ENCODE measurements around the gene AAK1. TPM values are rescaled to one million over a fixed set of nuclear protein-coding genes. Genes with fewer than 3 reads are reported as not detected.
A peak's percentile ranks its signal among the peaks of the same experiment; 100 is the strongest.
"Not testable (repeated sequence)": the region's sequence is repeated elsewhere in the genome, so short reads cannot be mapped to it uniquely, and the experiment has no call there.

The AAK1 gene
- polyA plus RNA-seq, 1 of the 3 experiments (the other 2 are of a cell fraction), result 13.4 TPM

DNA sequence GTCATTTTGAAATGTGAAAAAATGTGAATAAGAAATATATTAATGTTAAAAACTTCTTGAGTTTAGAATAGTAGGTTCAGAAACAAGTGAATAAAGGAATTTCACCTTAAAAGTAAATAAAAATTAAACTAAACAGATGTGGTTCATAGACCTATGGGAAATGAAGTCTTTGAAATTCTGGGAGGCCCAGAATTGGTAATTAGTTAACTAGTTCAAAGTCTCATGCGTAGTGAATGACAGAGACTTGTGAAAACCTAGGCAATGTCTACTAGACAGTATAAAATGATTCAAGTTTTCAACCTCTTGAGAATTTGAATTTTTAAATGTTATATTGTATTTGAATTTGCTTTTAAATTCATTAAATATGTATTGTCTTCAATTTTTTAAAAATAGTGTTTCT, 32.6 kb upstream of the AAK1 start (continued):
- TF ChIP-seq, protein P1, sequence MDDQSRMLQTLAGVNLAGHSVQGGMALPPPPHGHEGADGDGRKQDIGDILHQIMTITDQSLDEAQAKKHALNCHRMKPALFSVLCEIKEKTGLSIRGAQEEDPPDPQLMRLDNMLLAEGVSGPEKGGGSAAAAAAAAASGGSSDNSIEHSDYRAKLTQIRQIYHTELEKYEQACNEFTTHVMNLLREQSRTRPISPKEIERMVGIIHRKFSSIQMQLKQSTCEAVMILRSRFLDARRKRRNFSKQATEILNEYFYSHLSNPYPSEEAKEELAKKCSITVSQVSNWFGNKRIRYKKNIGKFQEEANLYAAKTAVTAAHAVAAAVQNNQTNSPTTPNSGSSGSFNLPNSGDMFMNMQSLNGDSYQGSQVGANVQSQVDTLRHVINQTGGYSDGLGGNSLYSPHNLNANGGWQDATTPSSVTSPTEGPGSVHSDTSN (IDR thresholded peaks at IDR 0.05), result no peak
- TF ChIP-seq SMC3 (IDR thresholded peaks at IDR 0.05; ENCODE audit: low read depth, low read length) (no peak), EZH2phosphoT487 (IDR thresholded peaks at IDR 0.05; ENCODE audit: borderline replicate concordance, low read depth) (no peak), ELF1 (IDR thresholded peaks at IDR 0.05) (no peak)

DNA sequence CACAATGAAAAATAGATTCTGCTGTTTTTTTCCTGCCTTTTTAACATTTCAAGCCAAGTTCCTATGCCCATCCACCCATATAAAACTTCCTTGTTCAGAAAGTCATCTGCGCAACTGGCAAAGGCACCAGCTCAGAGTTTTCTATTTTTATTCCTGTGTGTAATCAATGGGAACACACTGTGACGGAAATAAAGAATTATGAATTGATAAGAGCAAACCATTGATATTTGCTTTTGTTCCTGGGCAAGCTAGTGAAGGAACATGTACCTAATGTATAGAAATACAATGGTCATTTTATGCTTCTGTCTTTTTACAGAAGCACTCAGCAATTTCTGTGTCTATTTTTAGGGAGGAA, 30.8 kb upstream of the AAK1 start:
- WGBS (ENCODE audit: low lambda C conversion rate), result 79% methylated on average over 2 of the region's 2 CpGs
- H4K20me1 ChIP-seq (ENCODE audit: insufficient read depth), result no peaks in the 10 kb centered on the region
- ChIA-PET CTCF (interaction anchor here (1.0 kb wide), 1 partner anchor 50 kb away, joined by 6 read pairs; no protein-coding TSS in a partner anchor), POLR2A (no interaction called here)
- H3K79me2 ChIP-seq (ENCODE audit: insufficient read depth), result no peaks in the 10 kb centered on the region
- peaks cover 24% of the 10 kb centered on the region for H3F3A ChIP-seq (replicated peaks; ENCODE audit: insufficient read depth)
- TF ChIP-seq ELF1 (IDR thresholded peaks at IDR 0.05) (no peak), TAF1 (IDR thresholded peaks at IDR 0.05; ENCODE audit: borderline replicate concordance, low read depth, low read length) (no peak), POLR2AphosphoS5 (IDR thresholded peaks at IDR 0.05; ENCODE audit: low read depth, low read length) (no peak), SMC3 (IDR thresholded peaks at IDR 0.05; ENCODE audit: low read depth, low read length) (no peak), GABPA (IDR thresholded peaks at IDR 0.05; ENCODE audit: low read depth) (no peak), RFX5 (IDR thresholded peaks at IDR 0.05; ENCODE audit: low read length) (no peak), NRF1 (IDR thresholded peaks at IDR 0.05; ENCODE audit: low read depth, low read length) (no peak), TEAD4 (IDR thresholded peaks at IDR 0.05; ENCODE audit: borderline replicate concordance, insufficient read depth) (no peak)
- TF ChIP-seq, protein P2, sequence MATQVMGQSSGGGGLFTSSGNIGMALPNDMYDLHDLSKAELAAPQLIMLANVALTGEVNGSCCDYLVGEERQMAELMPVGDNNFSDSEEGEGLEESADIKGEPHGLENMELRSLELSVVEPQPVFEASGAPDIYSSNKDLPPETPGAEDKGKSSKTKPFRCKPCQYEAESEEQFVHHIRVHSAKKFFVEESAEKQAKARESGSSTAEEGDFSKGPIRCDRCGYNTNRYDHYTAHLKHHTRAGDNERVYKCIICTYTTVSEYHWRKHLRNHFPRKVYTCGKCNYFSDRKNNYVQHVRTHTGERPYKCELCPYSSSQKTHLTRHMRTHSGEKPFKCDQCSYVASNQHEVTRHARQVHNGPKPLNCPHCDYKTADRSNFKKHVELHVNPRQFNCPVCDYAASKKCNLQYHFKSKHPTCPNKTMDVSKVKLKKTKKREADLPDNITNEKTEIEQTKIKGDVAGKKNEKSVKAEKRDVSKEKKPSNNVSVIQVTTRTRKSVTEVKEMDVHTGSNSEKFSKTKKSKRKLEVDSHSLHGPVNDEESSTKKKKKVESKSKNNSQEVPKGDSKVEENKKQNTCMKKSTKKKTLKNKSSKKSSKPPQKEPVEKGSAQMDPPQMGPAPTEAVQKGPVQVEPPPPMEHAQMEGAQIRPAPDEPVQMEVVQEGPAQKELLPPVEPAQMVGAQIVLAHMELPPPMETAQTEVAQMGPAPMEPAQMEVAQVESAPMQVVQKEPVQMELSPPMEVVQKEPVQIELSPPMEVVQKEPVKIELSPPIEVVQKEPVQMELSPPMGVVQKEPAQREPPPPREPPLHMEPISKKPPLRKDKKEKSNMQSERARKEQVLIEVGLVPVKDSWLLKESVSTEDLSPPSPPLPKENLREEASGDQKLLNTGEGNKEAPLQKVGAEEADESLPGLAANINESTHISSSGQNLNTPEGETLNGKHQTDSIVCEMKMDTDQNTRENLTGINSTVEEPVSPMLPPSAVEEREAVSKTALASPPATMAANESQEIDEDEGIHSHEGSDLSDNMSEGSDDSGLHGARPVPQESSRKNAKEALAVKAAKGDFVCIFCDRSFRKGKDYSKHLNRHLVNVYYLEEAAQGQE (IDR thresholded peaks at IDR 0.05; ENCODE audit: low read depth, low read length), result no peak
- TF ChIP-seq, protein P3, sequence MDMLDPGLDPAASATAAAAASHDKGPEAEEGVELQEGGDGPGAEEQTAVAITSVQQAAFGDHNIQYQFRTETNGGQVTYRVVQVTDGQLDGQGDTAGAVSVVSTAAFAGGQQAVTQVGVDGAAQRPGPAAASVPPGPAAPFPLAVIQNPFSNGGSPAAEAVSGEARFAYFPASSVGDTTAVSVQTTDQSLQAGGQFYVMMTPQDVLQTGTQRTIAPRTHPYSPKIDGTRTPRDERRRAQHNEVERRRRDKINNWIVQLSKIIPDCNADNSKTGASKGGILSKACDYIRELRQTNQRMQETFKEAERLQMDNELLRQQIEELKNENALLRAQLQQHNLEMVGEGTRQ (IDR thresholded peaks at IDR 0.05; ENCODE audit: borderline replicate concordance, low read depth, low read length), result no peak
- no peak overlapping the region for H3K9ac ChIP-seq
- H3K36me3 ChIP-seq (replicated peaks in 1 of 2; ENCODE audit: control insufficient read depth in 1 of 2, insufficient read depth in 2 of 2, low read length in 1 of 2), result no peaks in the 10 kb centered on the region
- DNase-seq, result no peak
- 0 out of 2 replicates have a peak, but pooled peaks cover 5% of the 10 kb centered on the region for H3K9me3 ChIP-seq
- no peak overlapping the region for H3K4me2 ChIP-seq
- H2AFZ ChIP-seq (ENCODE audit: low read depth), result no peak overlapping the region; the same call in 1 of the 2 replicates
- no peak overlapping the region for H3K4me3 ChIP-seq (ENCODE audit: low read depth in 2 of 2, low read length in 1 of 2)
- no peaks in the 10 kb centered on the region for H3K9me2 ChIP-seq
- 0 out of 4 replicates have a peak overlapping the region, but pooled peaks of 1 of the 2 experiments have one; percentile 12 for H3K27ac ChIP-seq (ENCODE audit: low read depth in 2 of 2, low read length in 1 of 2)
- no peaks in the 10 kb centered on the region for H3K27me3 ChIP-seq (ENCODE audit: insufficient read depth)
- H3K4me1 ChIP-seq (ENCODE audit: control insufficient read depth in 1 of 2, insufficient read depth in 2 of 2, low read depth in 1 of 2, low read length in 1 of 2), result 0 out of 4 replicates have a peak, but pooled peaks cover 0 to 4% of the 10 kb centered on the region in 2 experiments

DNA sequence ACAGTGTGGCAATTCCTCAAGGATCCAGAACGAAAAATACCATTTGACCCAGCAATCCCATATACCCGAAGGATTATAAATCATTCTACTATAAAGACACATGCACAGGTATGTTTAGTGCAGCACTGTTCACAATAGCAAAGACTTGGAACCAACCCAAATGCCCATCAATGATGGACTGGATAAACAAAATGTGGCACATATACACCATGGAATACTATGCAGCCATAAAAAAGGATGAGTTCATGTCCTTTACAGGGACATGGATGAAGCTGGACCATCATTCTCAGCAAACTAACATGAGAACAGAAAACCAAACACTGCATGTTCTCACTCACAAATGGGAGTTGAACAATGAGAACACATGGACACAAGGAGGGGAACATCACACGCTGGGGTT, 29.6 kb upstream of the AAK1 start:
- H3K9me2 ChIP-seq; CTCF ChIA-PET; H3K9ac ChIP-seq; H3K36me3 ChIP-seq (replicated peaks in 1 of 2; ENCODE audit: control insufficient read depth in 1 of 2, insufficient read depth in 2 of 2, low read length in 1 of 2); H3K79me2 ChIP-seq (ENCODE audit: insufficient read depth); POLR2A ChIA-PET; H4K20me1 ChIP-seq (ENCODE audit: insufficient read depth); H2AFZ ChIP-seq (ENCODE audit: low read depth); H3K4me1 ChIP-seq (ENCODE audit: control insufficient read depth in 1 of 2, insufficient read depth in 2 of 2, low read depth in 1 of 2, low read length in 1 of 2); H3K4me2 ChIP-seq; H3K27me3 ChIP-seq (ENCODE audit: insufficient read depth); DNase-seq; H3K9me3 ChIP-seq; H3K27ac ChIP-seq (ENCODE audit: low read depth in 2 of 2, low read length in 1 of 2); H3K4me3 ChIP-seq (ENCODE audit: low read depth in 2 of 2, low read length in 1 of 2): not testable (repeated sequence)
- peaks cover 29% of the 10 kb centered on the region for H3F3A ChIP-seq (replicated peaks; ENCODE audit: insufficient read depth)
- WGBS (ENCODE audit: low lambda C conversion rate), result 96% methylated on average over 3 of the region's 3 CpGs
